IMR-90 (cell line): ENCODE measurements around the gene HPSE2. TPM values are rescaled to one million over a fixed set of nuclear protein-coding genes. Genes with fewer than 3 reads are reported as not detected.

Experiments
- ATAC-seq: fragments of 200-7000 bp; cut with Tn5 transposase; 2 replicates; pipeline ENCODE4 v1.9.1; 2020; ENCODE audit warnings: low read depth, mild to moderate bottlenecking, moderate library complexity
- BruUV-seq: library from RNA; stranded (reverse); fragments of 400-500 nt; replicated peaks from 2 replicates; lab custom pipeline; 2021; lab: Mats Ljungman, UMichigan
- CTCF ChIA-PET: fragments of 300-600 bp; formaldehyde crosslinking; extraction: SDS; loops from one replicate; lab custom pipeline; 2021; ENCODE audit warnings: antibody characterized with exemption; lab: Yijun Ruan, JAX
- POLR2A ChIA-PET: fragments of 300-600 bp; sonication (Branson Sonifier 250); formaldehyde crosslinking; loops from one replicate; lab custom pipeline; 2022; ENCODE audit warnings: antibody characterized with exemption; ENCODE audit not compliant: unreplicated experiment; lab: Charles Lee
- DNase-seq: peaks from one replicate; pipeline ENCODE4 v3.0.0; 2013
- H2AFZ ChIP-seq: replicated peaks from 2 replicates; pipeline ENCODE3; 2013; ENCODE audit warnings: low read length, mild to moderate bottlenecking; ENCODE audit not compliant: poor library complexity
- H2AK5ac ChIP-seq: 2 replicates; pipeline ENCODE4 v1.6.1; 2013; ENCODE audit warnings: low read depth, low read length, inconsistent platforms
- H2AK9ac ChIP-seq: replicated peaks from 2 replicates; pipeline ENCODE3; 2013; ENCODE audit warnings: mild to moderate bottlenecking, low read depth, low read length, moderate library complexity; ENCODE audit not compliant: poor library complexity
- H2BK120ac ChIP-seq: 2 replicates; pipeline ENCODE4 v1.6.1; 2013; ENCODE audit warnings: low read depth, low read length, inconsistent platforms
- H2BK15ac ChIP-seq: 3 replicates; pipeline ENCODE4 v1.6.1; 2013; ENCODE audit warnings: low read depth, low read length, inconsistent platforms
- H2BK20ac ChIP-seq: 2 replicates; pipeline ENCODE4 v1.6.1; 2013; ENCODE audit warnings: low read depth, mild to moderate bottlenecking, inconsistent platforms, low read length, moderate library complexity
- H2BK5ac ChIP-seq: 2 replicates; pipeline ENCODE4 v1.6.1; 2013; ENCODE audit warnings: mild to moderate bottlenecking, low read depth, low read length, inconsistent platforms; ENCODE audit not compliant: poor library complexity, severe bottlenecking
- H3K14ac ChIP-seq: replicated peaks from 2 replicates; pipeline ENCODE4 v1.6.1; 2013; ENCODE audit warnings: low read depth, low read length, inconsistent platforms
- H3K18ac ChIP-seq: 2 replicates; pipeline ENCODE4 v1.6.1; 2013; ENCODE audit warnings: low read depth, low read length, control low read depth
- H3K23ac ChIP-seq: 2 replicates; pipeline ENCODE4 v1.6.1; 2013; ENCODE audit warnings: low read depth, low read length, inconsistent platforms
- H3K27ac ChIP-seq: 2 replicates; pipeline ENCODE4 v1.5.1; 2013; ENCODE audit warnings: mild to moderate bottlenecking, control low read depth, low read length; ENCODE audit not compliant: insufficient read depth
- H3K27me3 ChIP-seq: 2 replicates; pipeline ENCODE4 v1.6.1; 2013; ENCODE audit warnings: low read length; ENCODE audit not compliant: control insufficient read depth, insufficient read depth
- H3K36me3 ChIP-seq: 2 replicates; pipeline ENCODE4 v1.6.1; 2013; ENCODE audit warnings: low read length, mixed read lengths; ENCODE audit not compliant: control insufficient read depth, insufficient read depth
- H3K4ac ChIP-seq: 2 replicates; pipeline ENCODE4 v1.6.1; 2013; ENCODE audit warnings: low read depth, low read length, inconsistent platforms
- H3K4me1 ChIP-seq: 2 replicates; pipeline ENCODE4 v1.6.1; 2013; ENCODE audit warnings: low read length, mixed read lengths; ENCODE audit not compliant: control insufficient read depth, insufficient read depth
- H3K4me2 ChIP-seq: 2 replicates; pipeline ENCODE4 v1.6.1; 2013; ENCODE audit warnings: low read depth, mild to moderate bottlenecking, control low read depth, low read length, moderate library complexity
- H3K4me3 ChIP-seq: 2 replicates; pipeline ENCODE4 v1.5.1; 2013; ENCODE audit warnings: low read depth, mild to moderate bottlenecking, control low read depth, low read length, moderate library complexity; ENCODE audit not compliant: insufficient read depth
- H3K56ac ChIP-seq: 2 replicates; pipeline ENCODE4 v1.6.1; 2013; ENCODE audit warnings: low read length, inconsistent platforms; ENCODE audit not compliant: insufficient read depth; ENCODE audit errors: extremely low read depth
- H3K79me1 ChIP-seq, 2 experiments: 2 replicates each; pipeline ENCODE4 v1.6.1; 2013; ENCODE audit warnings: low read length in 2 of 2, inconsistent platforms in 1 of 2, low read depth in 1 of 2
- H3K9ac ChIP-seq: 2 replicates; pipeline ENCODE4 v1.6.1; 2013; ENCODE audit warnings: low read depth, low read length, control low read depth
- H3K9me1 ChIP-seq: 2 replicates; pipeline ENCODE4 v1.6.1; 2013; ENCODE audit warnings: low read length, inconsistent platforms; ENCODE audit not compliant: insufficient read depth
- H3K9me3 ChIP-seq: 2 replicates; pipeline ENCODE4 v1.6.1; 2013; ENCODE audit warnings: low read length; ENCODE audit not compliant: control insufficient read depth, insufficient read depth
- H4K20me1 ChIP-seq: 2 replicates; pipeline ENCODE4 v1.6.1; 2013; ENCODE audit warnings: low read length, inconsistent platforms; ENCODE audit not compliant: insufficient read depth
- H4K5ac ChIP-seq: 2 replicates; pipeline ENCODE4 v1.6.1; 2013; ENCODE audit warnings: mild to moderate bottlenecking, low read depth, low read length, control low read depth
- H4K8ac ChIP-seq, 2 experiments: 2 replicates each; pipeline ENCODE4 v1.6.1; 2013; ENCODE audit warnings: low read depth in 2 of 2, low read length in 2 of 2, control low read depth in 1 of 2, inconsistent platforms in 1 of 2
- H4K91ac ChIP-seq: 2 replicates; pipeline ENCODE4 v1.6.1; 2013; ENCODE audit warnings: low read depth, low read length, inconsistent platforms; ENCODE audit not compliant: insufficient read depth
- BHLHE40 ChIP-seq: fragments of 150-350 bp; IDR thresholded peaks from 2 replicates; pipeline ENCODE4 v1.6.1; 2016; ENCODE audit warnings: mild to moderate bottlenecking, low read depth, low read length
- CEBPB ChIP-seq: IDR thresholded peaks from 2 replicates; pipeline ENCODE4 v1.6.1; 2012; ENCODE audit warnings: low read depth, low read length, improper control_type of control experiment
- FOS ChIP-seq: fragments of 150-350 bp; IDR thresholded peaks from 2 replicates; pipeline ENCODE4 v1.6.1; 2016; ENCODE audit warnings: low read depth, low read length
- MAFK ChIP-seq: IDR thresholded peaks from 2 replicates; pipeline ENCODE4 v1.6.1; 2012; ENCODE audit warnings: low read depth, low read length, improper control_type of control experiment
- MXI1 ChIP-seq: IDR thresholded peaks from 2 replicates; pipeline ENCODE4 v1.6.1; 2012; ENCODE audit warnings: low read depth, mild to moderate bottlenecking, low read length, moderate library complexity, borderline replicate concordance
- NFE2L2 ChIP-seq: fragments of 150-350 bp; IDR thresholded peaks from 2 replicates; pipeline ENCODE4 v1.6.1; 2016; ENCODE audit warnings: low read depth, mild to moderate bottlenecking, low read length
- POLR2A ChIP-seq: IDR thresholded peaks from 2 replicates; pipeline ENCODE4 v1.6.1; 2012; ENCODE audit warnings: mild to moderate bottlenecking, low read depth, low read length
- RAD21 ChIP-seq: IDR thresholded peaks from 2 replicates; pipeline ENCODE4 v1.6.1; 2012; ENCODE audit warnings: low read length, improper control_type of control experiment
- RCOR1 ChIP-seq: IDR thresholded peaks from 2 replicates; pipeline ENCODE4 v1.6.1; 2012; ENCODE audit warnings: mild to moderate bottlenecking, low read length, improper control_type of control experiment; ENCODE audit not compliant: insufficient replicate concordance
- SMC3 ChIP-seq: fragments of 150-350 bp; IDR thresholded peaks from 2 replicates; pipeline ENCODE4 v1.6.1; 2016; ENCODE audit warnings: low read depth, mild to moderate bottlenecking, antibody characterized with exemption, low read length, moderate library complexity
- WGBS, 2 experiments: methylation state at CpG; one replicate each; pipeline versions ENCODE4 v1.1.5 to v1.1.7; 2013; ENCODE audit warnings: missing lambda C conversion rate in 2 of 2; ENCODE audit not compliant: insufficient read length in 1 of 2; ENCODE audit errors: extremely low coverage in 2 of 2; 5-methylcytosine and 5-hydroxymethylcytosine counted together
- dilution Hi-C: fragments of 300-500 bp; cut with HindIII; formaldehyde crosslinking; loops from one replicate; pipeline ENCODE4 v1.14.3; 2018; ENCODE audit warnings: low sequenced_read_pairs; ENCODE audit not compliant: unreplicated experiment
- in situ Hi-C: fragments of 300-500 bp; cut with MboI; formaldehyde crosslinking; loops from 3 replicates; pipeline ENCODE4 v1.14.3; 2019; ENCODE audit warnings: low sequenced_read_pairs, inconsistent platforms, mixed read lengths
- intact Hi-C: fragments of 100-400 bp; cut with micrococcal nuclease; formaldehyde crosslinking; loops from 2 replicates; pipeline ENCODE4 v1.10.0; 2022
- polyA plus RNA-seq, 3 experiments: library from polyadenylated mRNA; depleted of rRNA; stranded (reverse); fragments of >200 nt; gene quantifications; 2 replicates each; pipeline ENCODE4 v1.2.3, GENCODE V29; 2012; ENCODE audit warnings: low replicate concordance in 1 of 3
- total RNA-seq: library from RNA; depleted of rRNA; stranded (reverse); fragments of >200 nt; gene quantifications from 2 replicates; pipeline ENCODE4 v1.2.3, GENCODE V29; 2012
- TF ChIP-seq, protein P1 (sequence below): fragments of 150-350 bp; IDR thresholded peaks from 2 replicates; pipeline ENCODE4 v1.6.1; 2016; ENCODE audit warnings: low read depth, mild to moderate bottlenecking, low read length, moderate library complexity, borderline replicate concordance

Gene HPSE2
- total and polyA plus RNA-seq, 2 of the 4 experiments (the other 2 are of a cell fraction): not detected

DNA sequence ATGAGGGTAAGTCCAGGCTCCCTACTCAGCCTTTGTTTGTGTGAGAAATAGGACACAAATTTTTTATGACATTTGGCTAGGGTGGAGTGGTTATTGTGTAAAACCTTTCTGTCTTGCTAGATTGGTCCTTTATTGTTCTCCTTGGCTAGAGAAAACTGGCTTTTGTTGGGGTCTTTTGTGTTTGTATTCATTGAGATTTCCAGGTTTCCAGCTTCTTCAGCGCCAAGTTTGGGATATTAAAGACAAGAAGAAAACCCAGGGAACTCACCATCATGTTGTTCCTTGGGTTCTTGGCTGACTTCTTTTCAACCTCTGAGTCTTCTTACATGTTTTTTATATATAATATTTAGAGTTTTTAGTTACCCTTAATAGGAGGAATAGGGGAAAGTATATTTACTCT lies 310.0 kb downstream of the HPSE2 start:
- ChIA-PET CTCF (no interaction called here), POLR2A (no interaction called here)
- Histone ChIP-seq H4K8ac (no peak overlapping the region), H3K9ac (no peak overlapping the region), H2AFZ (no peak overlapping the region), H3K79me1 (no peaks in the 10 kb centered on the region), H3K56ac (no peak overlapping the region), H3K4me2 (no peak overlapping the region), H2AK5ac (no peak overlapping the region), H2AK9ac (no peak overlapping the region), H3K36me3 (no peaks in the 10 kb centered on the region), H2BK15ac (no peak overlapping the region), H3K23ac (no peak overlapping the region), H3K4ac (no peak overlapping the region), H3K4me1 (peaks cover 4% of the 10 kb centered on the region), H3K14ac (no peak overlapping the region), H2BK120ac (no peak overlapping the region), H3K18ac (no peak overlapping the region), H3K9me1 (no peaks in the 10 kb centered on the region), H4K20me1 (no peaks in the 10 kb centered on the region), H3K9me3 (no peaks in the 10 kb centered on the region), H3K4me3 (no peak overlapping the region), H3K27me3 (no peaks in the 10 kb centered on the region), H4K91ac (no peak overlapping the region), H2BK20ac (no peak overlapping the region), H3K27ac (no peak overlapping the region), H4K5ac (no peak overlapping the region), H2BK5ac (no peak overlapping the region)
- TF ChIP-seq CEBPB (no peak), MAFK (no peak), BHLHE40 (no peak), RCOR1 (no peak), POLR2A (no peak), NFE2L2 (no peak), SMC3 (no peak), RAD21 (no peak), FOS (no peak), MXI1 (no peak)
- TF ChIP-seq, protein P1, sequence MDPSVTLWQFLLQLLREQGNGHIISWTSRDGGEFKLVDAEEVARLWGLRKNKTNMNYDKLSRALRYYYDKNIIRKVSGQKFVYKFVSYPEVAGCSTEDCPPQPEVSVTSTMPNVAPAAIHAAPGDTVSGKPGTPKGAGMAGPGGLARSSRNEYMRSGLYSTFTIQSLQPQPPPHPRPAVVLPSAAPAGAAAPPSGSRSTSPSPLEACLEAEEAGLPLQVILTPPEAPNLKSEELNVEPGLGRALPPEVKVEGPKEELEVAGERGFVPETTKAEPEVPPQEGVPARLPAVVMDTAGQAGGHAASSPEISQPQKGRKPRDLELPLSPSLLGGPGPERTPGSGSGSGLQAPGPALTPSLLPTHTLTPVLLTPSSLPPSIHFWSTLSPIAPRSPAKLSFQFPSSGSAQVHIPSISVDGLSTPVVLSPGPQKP: no peak
- BruUV-seq: no TSS peak
- intact Hi-C loops (no loop called here), in situ Hi-C loops (no loop called here), dilution Hi-C loops (no loop called here)
- no peak for ATAC-seq
- DNase-seq: no peak
- WGBS, 2 experiments: no CpG with 5 or more reads among the region's 1 CpG
